PC-9 (cell line): ENCODE data around the gene MSH4.

Source experiments
- CTCF ChIP-seq: fragments of 200-600 bp; sonication (generic); conservative IDR thresholded peaks from 2 replicates; pipeline ENCODE4 v1.6.1; 2017; ENCODE audit warnings: mixed run types, antibody characterized with exemption, mild to moderate bottlenecking, moderate library complexity
- EZH2 ChIP-seq: fragments of 200-600 bp; sonication (generic); IDR thresholded peaks from 2 replicates; pipeline ENCODE4 v1.8.0; 2017; ENCODE audit warnings: antibody characterized with exemption, low read depth

- TF ChIP-seq CTCF (no peak), EZH2 (no peak)
Measured at GRCh38 chr1:75796376-75797272, at the start of gene MSH4.
